Lower leg skin (tissue), 3 donors: ENCODE measurements around the gene WDR91.

ENCODE experiments used
- POLR2A ChIP-seq, 2 donors: fragments of 450-650 bp; IDR thresholded peaks; one replicate each; pipeline ENCODE4 v1.6.1; 2016 to 2017; ENCODE audit warnings: antibody characterized with exemption in 2 of 2, mild to moderate bottlenecking in 1 of 2, moderate library complexity in 1 of 2
- TF ChIP-seq, protein P1 (sequence below), 3 donors: fragments of 450-650 bp; IDR thresholded peaks; one replicate each; pipeline ENCODE4 v1.5.1; 2016; ENCODE audit warnings: antibody characterized with exemption in 3 of 3, mild to moderate bottlenecking in 3 of 3, moderate library complexity in 2 of 3

DNA sequence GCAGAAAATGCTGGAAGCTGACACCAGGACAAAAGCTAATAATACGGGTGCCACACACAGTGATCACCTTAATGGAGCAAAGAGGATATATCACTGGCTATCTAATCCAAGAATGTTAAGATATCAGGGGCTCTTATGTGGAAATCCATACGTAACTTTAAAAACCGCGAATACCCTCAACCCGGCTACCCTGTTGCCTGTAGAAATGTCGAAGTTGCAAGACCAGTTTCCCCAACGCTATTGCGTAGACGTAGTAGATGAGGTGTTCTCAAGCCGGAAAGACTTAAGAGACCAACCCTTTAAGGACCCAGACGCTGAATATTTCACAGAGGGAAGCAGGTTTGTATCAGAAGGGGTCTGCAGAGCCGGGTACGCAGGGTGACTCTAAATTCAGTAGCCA lies 33.0 kb downstream of the WDR91 start:
- TF ChIP-seq, protein P1, sequence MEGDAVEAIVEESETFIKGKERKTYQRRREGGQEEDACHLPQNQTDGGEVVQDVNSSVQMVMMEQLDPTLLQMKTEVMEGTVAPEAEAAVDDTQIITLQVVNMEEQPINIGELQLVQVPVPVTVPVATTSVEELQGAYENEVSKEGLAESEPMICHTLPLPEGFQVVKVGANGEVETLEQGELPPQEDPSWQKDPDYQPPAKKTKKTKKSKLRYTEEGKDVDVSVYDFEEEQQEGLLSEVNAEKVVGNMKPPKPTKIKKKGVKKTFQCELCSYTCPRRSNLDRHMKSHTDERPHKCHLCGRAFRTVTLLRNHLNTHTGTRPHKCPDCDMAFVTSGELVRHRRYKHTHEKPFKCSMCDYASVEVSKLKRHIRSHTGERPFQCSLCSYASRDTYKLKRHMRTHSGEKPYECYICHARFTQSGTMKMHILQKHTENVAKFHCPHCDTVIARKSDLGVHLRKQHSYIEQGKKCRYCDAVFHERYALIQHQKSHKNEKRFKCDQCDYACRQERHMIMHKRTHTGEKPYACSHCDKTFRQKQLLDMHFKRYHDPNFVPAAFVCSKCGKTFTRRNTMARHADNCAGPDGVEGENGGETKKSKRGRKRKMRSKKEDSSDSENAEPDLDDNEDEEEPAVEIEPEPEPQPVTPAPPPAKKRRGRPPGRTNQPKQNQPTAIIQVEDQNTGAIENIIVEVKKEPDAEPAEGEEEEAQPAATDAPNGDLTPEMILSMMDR (IDR thresholded peaks at IDR 0.05): no peak
- TF ChIP-seq POLR2A (IDR thresholded peaks at IDR 0.05): no peak
